Chondrocyte (in vitro differentiated cells): ENCODE data around the gene HYAL3. TPM values are rescaled to one million over a fixed set of nuclear protein-coding genes. Genes with fewer than 3 reads are reported as not detected.
"Not testable (repeated sequence)": the region's sequence is repeated elsewhere in the genome, so short reads cannot be mapped to it uniquely, and the experiment has no call there.

Source experiments
- DNase-seq: peaks from one replicate; pipeline ENCODE4 v3.0.0; 2021; ENCODE audit warnings: mixed read lengths, low spot score
- H3K27ac Mint-ChIP-seq: one replicate; pipeline ENCODE4 v1.8.0; 2021; ENCODE audit warnings: mild to moderate bottlenecking, moderate library complexity, mixed read lengths; ENCODE audit not compliant: unreplicated experiment
- H3K27me3 Mint-ChIP-seq: 2 replicates; pipeline ENCODE4 v1.8.0; 2021; ENCODE audit warnings: low read depth, mixed read lengths
- H3K36me3 Mint-ChIP-seq: 2 replicates; pipeline ENCODE4 v1.8.0; 2021; ENCODE audit warnings: low read depth, mixed read lengths
- H3K4me1 Mint-ChIP-seq: 2 replicates; pipeline ENCODE4 v1.8.0; 2021; ENCODE audit warnings: low read depth, mild to moderate bottlenecking, mixed read lengths
- H3K4me3 Mint-ChIP-seq: one replicate; pipeline ENCODE4 v1.8.0; 2021; ENCODE audit warnings: mild to moderate bottlenecking, moderate library complexity, mixed read lengths; ENCODE audit not compliant: unreplicated experiment
- H3K9me3 Mint-ChIP-seq: 2 replicates; pipeline ENCODE4 v1.8.0; 2021; ENCODE audit warnings: low read depth, mixed read lengths
- CTCF ChIP-seq: fragments of 200-600 bp; sonication (generic); IDR thresholded peaks from 2 replicates; pipeline ENCODE4 v1.5.0; 2021; ENCODE audit warnings: antibody characterized with exemption, mild to moderate bottlenecking, moderate library complexity
- total RNA-seq: library from RNA; stranded (reverse); gene quantifications from 3 replicates; pipeline ENCODE4 v1.2.1, GENCODE V29; 2021

HYAL3 gene
- total RNA-seq, 1 donor from 2014 or later = 5.4 TPM

GRCh38 chr3:50264964-50265485 is 34.2 kb downstream of the HYAL3 start:
- Mint-ChIP-seq H3K4me1 (peaks cover 85% of the 10 kb centered on the region), H3K4me3 (no peak overlapping the region)
- TF ChIP-seq CTCF = no peak

GRCh38 chr3:50264383-50264963 is 34.7 kb downstream of the HYAL3 start:
- peak overlapping the region; percentile 96 for H3K27ac Mint-ChIP-seq
- no peaks in the 10 kb centered on the region for H3K36me3 Mint-ChIP-seq
- TF ChIP-seq CTCF = no peak
- DNase-seq = no peak
- H3K4me3 Mint-ChIP-seq = no peak overlapping the region
- H3K27me3 Mint-ChIP-seq = no peaks in the 10 kb centered on the region
- H3K9me3 Mint-ChIP-seq = no peaks in the 10 kb centered on the region
- peaks cover 84% of the 10 kb centered on the region for H3K4me1 Mint-ChIP-seq

More at GRCh38 chr3:50264964-50265485, 34.2 kb downstream of the HYAL3 start:
- Mint-ChIP-seq H3K27ac (peak overlapping the region; percentile 96), H3K27me3 (no peaks in the 10 kb centered on the region), H3K9me3 (no peaks in the 10 kb centered on the region), H3K36me3 (no peaks in the 10 kb centered on the region)
- DNase-seq = no peak

GRCh38 chr3:50263478-50264382 is 35.5 kb downstream of the HYAL3 start:
- no peak for TF ChIP-seq CTCF
- Mint-ChIP-seq H3K4me1 (peaks cover 82% of the 10 kb centered on the region), H3K36me3 (no peaks in the 10 kb centered on the region), H3K27me3 (no peaks in the 10 kb centered on the region), H3K9me3 (no peaks in the 10 kb centered on the region), H3K27ac (peak overlapping the region; percentile 96), H3K4me3 (peak overlapping the region; percentile 25)
- DNase-seq = no peak

GRCh38 chr3:50262778-50263177 is 36.4 kb downstream of the HYAL3 start:
- Mint-ChIP-seq H3K36me3 (no peaks in the 10 kb centered on the region), H3K4me3 (no peak overlapping the region), H3K4me1 (peaks cover 73% of the 10 kb centered on the region), H3K27ac (peak overlapping the region; percentile 96), H3K27me3 (no peaks in the 10 kb centered on the region), H3K9me3 (no peaks in the 10 kb centered on the region)
- DNase-seq = no peak
- no peak for TF ChIP-seq CTCF

GRCh38 chr3:50262200-50262599 is 37.0 kb downstream of the HYAL3 start:
- H3K4me1 Mint-ChIP-seq = peaks cover 70% of the 10 kb centered on the region
- H3K27ac Mint-ChIP-seq = peak overlapping the region; percentile 96
- not testable (repeated sequence) for H3K36me3 Mint-ChIP-seq, H3K9me3 Mint-ChIP-seq, H3K27me3 Mint-ChIP-seq, H3K4me3 Mint-ChIP-seq, DNase-seq
